Measurements from ENCODE around the gene E2F2. TPM values are rescaled to one million over a fixed set of nuclear protein-coding genes. Genes with fewer than 3 reads are reported as not detected.

Gene E2F2
- total RNA-seq, 4 donors from 2014 or later, result 0.40 TPM; not detected in 3

GRCh38 chr1:23563755-23564374, 32.8 kb upstream of the E2F2 start:
- TF ChIP-seq CTCF (IDR thresholded peaks at IDR 0.05 in 4 of 5, conservative IDR thresholded peaks at IDR 0.05 in 1 of 5) (no peak), POLR2A (IDR thresholded peaks at IDR 0.05) (no peak)
- H3K4me1 ChIP-seq, result peaks cover 32 to 43% of the 10 kb centered on the region in 2 donors
- H3K9me3 ChIP-seq, result no peaks in the 10 kb centered on the region
- H3K4me3 ChIP-seq, result no peak overlapping the region
- intact Hi-C loops (cut with DNase I; ENCODE audit: low total_unique reads) (loop anchor here (2.0 to 5.0 kb wide), 2 partner anchors 17 to 128 kb away; partner anchors contain the start of gene RPL11), in situ Hi-C loops (cut with MboI; ENCODE audit: low sequenced_read_pairs in 4 of 4) (no loop called here)
- no peaks in the 10 kb centered on the region for H3K36me3 ChIP-seq
- H3K27me3 ChIP-seq, result no peaks in the 10 kb centered on the region
- H3K27ac ChIP-seq, result peak overlapping the region; percentile 88 to 90 (median 89)
- DNase-seq (no peak), ATAC-seq (no peak)

GRCh38 chr1:23563003-23563402, 32.0 kb upstream of the E2F2 start:
- H3K27ac ChIP-seq, result peak overlapping the region; percentile 88 to 90 (median 89)
- in situ Hi-C loops (cut with MboI; ENCODE audit: low sequenced_read_pairs in 4 of 4) (no loop called here), intact Hi-C loops (cut with DNase I; ENCODE audit: low total_unique reads) (loop anchor here (2.0 to 5.0 kb wide), 2 partner anchors 18 to 129 kb away; partner anchors contain the start of gene RPL11)
- no peaks in the 10 kb centered on the region for H3K9me3 ChIP-seq
- peaks cover 29 to 46% of the 10 kb centered on the region in 2 donors for H3K4me1 ChIP-seq
- H3K36me3 ChIP-seq, result no peaks in the 10 kb centered on the region
- TF ChIP-seq POLR2A (IDR thresholded peaks at IDR 0.05) (no peak), CTCF (IDR thresholded peaks at IDR 0.05 in 4 of 5, conservative IDR thresholded peaks at IDR 0.05 in 1 of 5) (no peak)
- DNase-seq (no peak), ATAC-seq (no peak)
- H3K27me3 ChIP-seq, result no peaks in the 10 kb centered on the region
- H3K4me3 ChIP-seq, result no peak overlapping the region

- intact Hi-C loops (cut with DNase I; ENCODE audit: low total_unique reads), result loop anchor here (2.0 to 5.0 kb wide), 2 partner anchors 18 to 130 kb away; partner anchors contain the start of gene RPL11
- peak overlapping the region in 3 of 4 donors; percentile 1 to 26 (median 24) for H3K4me3 ChIP-seq
Observed at GRCh38 chr1:23562137-23562876, 31.3 kb upstream of the E2F2 start.

GRCh38 chr1:23561813-23562100, 30.7 kb upstream of the E2F2 start:
- ATAC-seq (no peak), DNase-seq (no peak)
- Histone ChIP-seq H3K36me3 (no peaks in the 10 kb centered on the region), H3K27me3 (no peaks in the 10 kb centered on the region), H3K9me3 (no peaks in the 10 kb centered on the region), H3K4me1 (peaks cover 30 to 50% of the 10 kb centered on the region in 2 donors), H3K4me3 (peak overlapping the region; percentile 1 to 54 (median 25)), H3K27ac (peak overlapping the region; percentile 88 to 90 (median 89))
- intact Hi-C loops (cut with DNase I; ENCODE audit: low total_unique reads), result loop anchor here (2.0 to 5.0 kb wide), 2 partner anchors 19 to 131 kb away; partner anchors contain the start of gene RPL11
- TF ChIP-seq POLR2A (IDR thresholded peaks at IDR 0.05), result no peak
- no peak for TF ChIP-seq CTCF (IDR thresholded peaks at IDR 0.05 in 4 of 5, conservative IDR thresholded peaks at IDR 0.05 in 1 of 5)
- in situ Hi-C loops (cut with MboI; ENCODE audit: low sequenced_read_pairs in 4 of 4), result no loop called here

More at GRCh38 chr1:23562137-23562876, 31.3 kb upstream of the E2F2 start:
- peak; percentile 51 to 79 for TF ChIP-seq POLR2A (IDR thresholded peaks at IDR 0.05)
- no peak for TF ChIP-seq CTCF (IDR thresholded peaks at IDR 0.05 in 4 of 5, conservative IDR thresholded peaks at IDR 0.05 in 1 of 5)
- ATAC-seq (peak; percentile 74 to 78), DNase-seq (peak; percentile 88 to 96)
- Histone ChIP-seq H3K4me1 (peaks cover 29 to 47% of the 10 kb centered on the region in 2 donors), H3K9me3 (no peaks in the 10 kb centered on the region), H3K27ac (peak overlapping the region; percentile 88 to 90 (median 89)), H3K36me3 (no peaks in the 10 kb centered on the region), H3K27me3 (no peaks in the 10 kb centered on the region)
- in situ Hi-C loops (cut with MboI; ENCODE audit: low sequenced_read_pairs in 4 of 4), result no loop called here

Data from gastrocnemius medialis (tissue), 4 donors.